Stimulated activated CD8-positive, alpha-beta memory T cell treated with anti-CD3 and anti-CD28 coated beads, Interleukin-2, amount 100 ng/mL, for 48 hours (primary cell): Measurements from ENCODE around the gene SRP72.

ENCODE experiments used
- DNase-seq, 2 donors: peaks; one replicate each; pipeline ENCODE4 v3.0.0-alpha.2; 2020; ENCODE audit warnings: low read depth in 2 of 2

Gene SRP72

DNA sequence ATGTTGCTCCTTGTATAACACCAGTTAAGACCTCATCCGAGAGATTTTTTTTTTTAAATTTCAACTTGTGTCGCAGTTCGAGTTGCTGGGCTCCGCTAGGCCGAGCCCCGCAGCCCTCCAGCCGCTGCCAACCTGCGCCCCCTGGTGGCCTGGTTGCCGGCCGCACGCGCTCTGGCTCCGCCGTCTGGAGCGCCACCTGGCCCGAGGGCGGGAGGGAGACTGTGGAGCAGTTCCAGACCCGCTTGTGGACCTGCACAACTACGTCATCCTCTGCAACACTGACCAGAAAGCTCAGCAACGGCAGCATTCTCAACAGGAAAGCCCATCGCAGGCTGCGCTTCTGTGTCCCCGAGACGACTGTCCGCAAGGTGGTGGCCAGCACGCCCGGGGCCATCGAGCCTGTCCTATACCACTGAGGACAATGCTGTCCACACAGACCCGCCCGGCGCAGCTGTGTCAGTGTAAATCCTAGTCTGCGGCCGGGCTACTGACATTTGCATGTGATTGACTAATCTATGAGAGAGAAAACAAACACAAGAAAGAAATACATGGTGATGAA is 77.2 kb downstream of the SRP72 start:
- peak; percentile 84 to 86 for DNase-seq

DNA sequence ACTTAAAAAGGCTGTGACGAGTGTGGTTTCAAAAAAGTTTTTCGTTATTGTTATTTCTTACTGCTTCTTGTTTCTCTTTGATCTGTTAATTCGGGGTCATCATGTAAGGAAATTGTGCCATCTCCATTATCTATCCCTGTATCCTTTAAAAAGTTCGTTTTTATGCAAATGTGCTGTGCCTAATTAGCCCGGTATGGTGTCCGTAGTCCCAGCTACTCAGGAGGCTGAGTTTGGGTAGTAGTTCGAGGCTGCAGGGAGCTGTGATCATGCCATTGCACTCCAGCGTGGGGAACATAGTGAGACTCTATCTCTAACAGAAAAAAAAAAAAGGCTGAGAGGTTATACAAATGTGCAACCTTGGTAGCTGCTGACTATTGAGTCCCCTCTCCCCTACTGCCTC is 83.2 kb downstream of the SRP72 start:
- no peak for DNase-seq

DNA sequence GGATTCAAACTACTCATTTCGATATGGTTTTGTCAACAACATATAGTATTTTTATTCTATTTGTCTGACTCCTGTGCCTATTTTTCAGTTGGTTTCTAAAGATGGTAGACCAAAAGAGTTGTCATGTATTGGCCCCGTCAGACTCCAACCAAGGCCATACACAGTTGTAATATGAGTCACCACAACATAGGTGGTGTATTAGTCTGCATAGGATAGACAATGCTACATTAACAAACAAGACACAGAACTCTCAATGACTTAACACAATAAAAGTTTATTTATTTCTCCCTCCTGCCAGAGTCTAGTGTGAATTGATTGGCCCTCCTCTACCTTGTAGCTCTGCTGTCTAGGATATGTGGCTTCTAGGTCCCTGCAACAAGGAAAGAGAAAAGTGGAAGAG is 84.1 kb downstream of the SRP72 start:
- DNase-seq: no peak

- no peak for DNase-seq
Observed at GRCh38 chr4:56552273-56552672, 84.9 kb downstream of the SRP72 start.
